Caco-2 (cell line): ENCODE data around the gene ACYP2. TPM values are rescaled to one million over a fixed set of nuclear protein-coding genes. Genes with fewer than 3 reads are reported as not detected.
"Not testable (repeated sequence)": the region's sequence is repeated elsewhere in the genome, so short reads cannot be mapped to it uniquely, and the experiment has no call there.

Experiments
- BruUV-seq: library from RNA; stranded (reverse); fragments of 400-500 nt; replicated peaks from 2 replicates; lab custom pipeline; 2021; lab: Mats Ljungman, UMichigan
- CTCF ChIA-PET: fragments of 300-600 bp; sonication (Branson Sonifier 250); formaldehyde crosslinking; loops from one replicate; lab custom pipeline; 2022; ENCODE audit warnings: antibody characterized with exemption; lab: Charles Lee
- POLR2A ChIA-PET: fragments of 300-600 bp; sonication (Branson Sonifier 250); formaldehyde crosslinking; loops from one replicate; lab custom pipeline; 2022; ENCODE audit warnings: antibody characterized with exemption; lab: Charles Lee
- DNase-seq, 2 experiments: peaks; one replicate each; pipeline versions ENCODE4 v3.0.0 to v3.0.0-alpha.2; 2020 to 2022
- H3K27me3 ChIP-seq: replicated peaks from 2 replicates; pipeline ENCODE4 v1.6.0; 2011; ENCODE audit warnings: low read length; ENCODE audit not compliant: control insufficient read depth, insufficient read depth
- H3K36me3 ChIP-seq: 2 replicates; pipeline ENCODE4 v1.5.1; 2011; ENCODE audit warnings: low read length; ENCODE audit not compliant: control insufficient read depth, insufficient read depth
- H3K4me1 ChIP-seq: fragments of 250-450 bp; sonication (Bioruptor Pico); 2 replicates; pipeline ENCODE4 v1.5.1; 2020; ENCODE audit warnings: mild to moderate bottlenecking
- H3K4me3 ChIP-seq: 2 replicates; pipeline ENCODE4 v1.5.1; 2011; ENCODE audit warnings: low read depth, mild to moderate bottlenecking, control low read depth, low read length
- H3K9me3 ChIP-seq: fragments of 250-450 bp; sonication (Bioruptor Pico); 2 replicates; pipeline ENCODE4 v1.5.1; 2020; ENCODE audit warnings: mild to moderate bottlenecking, moderate library complexity
- H3K27ac Mint-ChIP-seq: one replicate; pipeline ENCODE4 v1.8.0; 2022; ENCODE audit warnings: mixed read lengths; ENCODE audit not compliant: unreplicated experiment
- H3K27me3 Mint-ChIP-seq: one replicate; pipeline ENCODE4 v1.8.0; 2022; ENCODE audit warnings: mixed read lengths; ENCODE audit not compliant: insufficient read depth, unreplicated experiment
- H3K36me3 Mint-ChIP-seq: one replicate; pipeline ENCODE4 v1.8.0; 2022; ENCODE audit warnings: mild to moderate bottlenecking, mixed read lengths; ENCODE audit not compliant: insufficient read depth, unreplicated experiment
- H3K4me1 Mint-ChIP-seq: one replicate; pipeline ENCODE4 v1.8.0; 2022; ENCODE audit warnings: low read depth, mixed read lengths; ENCODE audit not compliant: unreplicated experiment
- H3K4me3 Mint-ChIP-seq: one replicate; pipeline ENCODE4 v1.8.0; 2022; ENCODE audit warnings: mild to moderate bottlenecking, moderate library complexity, mixed read lengths; ENCODE audit not compliant: unreplicated experiment
- H3K9me3 Mint-ChIP-seq: one replicate; pipeline ENCODE4 v1.8.0; 2022; ENCODE audit warnings: mixed read lengths; ENCODE audit not compliant: unreplicated experiment
- CTCF ChIP-seq, 2 experiments: fragments of 200-600 bp in 1 of 2; IDR thresholded peaks; 1 replicate in 1 of 2; 2 replicates in 1 of 2; pipeline versions ENCODE4 v1.5.1 to v1.8.0; 2011 to 2022; ENCODE audit warnings: antibody characterized with exemption in 1 of 2, control low read depth in 1 of 2, inconsistent platforms in 1 of 2, low read depth in 1 of 2, low read length in 1 of 2, mild to moderate bottlenecking in 1 of 2, moderate library complexity in 1 of 2; ENCODE audit not compliant: insufficient read depth in 1 of 2, severe bottlenecking in 1 of 2, unreplicated experiment in 1 of 2
- intact Hi-C: fragments of 100-400 bp; cut with micrococcal nuclease; formaldehyde crosslinking; loops from one replicate; pipeline ENCODE4 v1.10.0; 2022; ENCODE audit not compliant: unreplicated experiment
- total RNA-seq: library from RNA; stranded (reverse); gene quantifications from 2 replicates; pipeline ENCODE4 v1.2.3, GENCODE V29; 2022

The ACYP2 gene
- total RNA-seq, 1 experiment from 2014 or later: 4.1 TPM

- Histone ChIP-seq H3K9me3 (no peaks in the 10 kb centered on the region), H3K27me3 (0 out of 2 replicates have a peak, but pooled peaks cover 1% of the 10 kb centered on the region), H3K4me3 (no peak overlapping the region), H3K36me3 (no peaks in the 10 kb centered on the region), H3K4me1 (peaks cover 20% of the 10 kb centered on the region)
- intact Hi-C loops: no loop called here
- BruUV-seq: no TSS peak
- DNase-seq: no peak
- ChIA-PET POLR2A (no interaction called here), CTCF (no interaction called here)
- peaks cover 13% of the 10 kb centered on the region for H3K4me1 Mint-ChIP-seq
- no peak for TF ChIP-seq CTCF (IDR thresholded peaks at IDR 0.05; ENCODE audit: insufficient read depth in 1 of 2, low read depth in 1 of 2, low read length in 1 of 2, severe bottlenecking in 1 of 2, unreplicated experiment in 1 of 2)
- no peaks in the 10 kb centered on the region for H3K36me3 Mint-ChIP-seq
- H3K27me3 Mint-ChIP-seq: peaks cover 12% of the 10 kb centered on the region
- H3K27ac Mint-ChIP-seq: no peak overlapping the region
- no peaks in the 10 kb centered on the region for H3K9me3 Mint-ChIP-seq
- H3K4me3 Mint-ChIP-seq: no peak overlapping the region
Observed at GRCh38 chr2:54090521-54091117, 24.8 kb upstream of the ACYP2 start.

GRCh38 chr2:54092940-54093339 lies 22.5 kb upstream of the ACYP2 start:
- BruUV-seq: no TSS peak
- CTCF ChIA-PET: interaction anchor here (2.1 kb wide), 1 partner anchor 14 kb away, joined by 5 read pairs; no protein-coding TSS in a partner anchor
- peaks cover 7% of the 10 kb centered on the region for H3K4me1 Mint-ChIP-seq
- peaks cover 10% of the 10 kb centered on the region for H3K9me3 Mint-ChIP-seq
- H3K4me1 ChIP-seq: peaks cover 18% of the 10 kb centered on the region
- peaks cover 6% of the 10 kb centered on the region for H3K9me3 ChIP-seq
- DNase-seq: no peak
- intact Hi-C loops: no loop called here
- TF ChIP-seq CTCF (IDR thresholded peaks at IDR 0.05; ENCODE audit: insufficient read depth in 1 of 2, low read depth in 1 of 2, low read length in 1 of 2, severe bottlenecking in 1 of 2, unreplicated experiment in 1 of 2): no peak
- H3K27me3 ChIP-seq: no peaks in the 10 kb centered on the region
- H3K27ac Mint-ChIP-seq: no peak overlapping the region
- POLR2A ChIA-PET: interaction anchor here (0.6 kb wide), 1 partner anchor 17 kb away, joined by 3 read pairs; no protein-coding TSS in a partner anchor
- no peak overlapping the region for H3K4me3 ChIP-seq
- H3K27me3 Mint-ChIP-seq: peaks cover 12% of the 10 kb centered on the region
- H3K36me3 Mint-ChIP-seq: no peaks in the 10 kb centered on the region
- no peaks in the 10 kb centered on the region for H3K36me3 ChIP-seq
- no peak overlapping the region for H3K4me3 Mint-ChIP-seq

DNA sequence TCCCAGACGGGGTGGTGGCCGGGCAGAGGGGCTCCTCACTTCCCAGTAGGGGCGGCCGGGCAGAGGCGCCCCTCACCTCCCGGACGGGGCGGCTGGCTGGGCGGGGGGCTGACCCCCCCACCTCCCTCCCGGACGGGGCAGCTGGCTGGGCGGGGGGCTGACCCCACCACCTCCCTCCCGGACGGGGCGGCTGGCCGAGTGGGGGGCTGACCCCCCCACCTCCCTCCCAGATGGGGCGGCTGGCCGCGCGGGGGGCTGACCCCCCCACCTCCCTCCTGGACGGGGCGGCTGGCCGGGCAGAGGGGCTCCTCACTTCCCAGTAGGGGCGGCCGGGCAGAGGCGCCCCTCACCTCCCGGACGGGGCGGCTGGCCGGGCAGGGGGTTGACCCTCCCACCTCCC lies 20.0 kb upstream of the ACYP2 start:
- BruUV-seq, H3K4me3 Mint-ChIP-seq, POLR2A ChIA-PET, DNase-seq, H3K27ac Mint-ChIP-seq, H3K4me1 Mint-ChIP-seq, H3K27me3 ChIP-seq, H3K4me3 ChIP-seq, CTCF ChIA-PET, H3K9me3 ChIP-seq, H3K36me3 Mint-ChIP-seq, H3K9me3 Mint-ChIP-seq, intact Hi-C loops, H3K4me1 ChIP-seq, H3K36me3 ChIP-seq: not testable (repeated sequence)
- H3K27me3 Mint-ChIP-seq: peaks cover 20% of the 10 kb centered on the region

DNA sequence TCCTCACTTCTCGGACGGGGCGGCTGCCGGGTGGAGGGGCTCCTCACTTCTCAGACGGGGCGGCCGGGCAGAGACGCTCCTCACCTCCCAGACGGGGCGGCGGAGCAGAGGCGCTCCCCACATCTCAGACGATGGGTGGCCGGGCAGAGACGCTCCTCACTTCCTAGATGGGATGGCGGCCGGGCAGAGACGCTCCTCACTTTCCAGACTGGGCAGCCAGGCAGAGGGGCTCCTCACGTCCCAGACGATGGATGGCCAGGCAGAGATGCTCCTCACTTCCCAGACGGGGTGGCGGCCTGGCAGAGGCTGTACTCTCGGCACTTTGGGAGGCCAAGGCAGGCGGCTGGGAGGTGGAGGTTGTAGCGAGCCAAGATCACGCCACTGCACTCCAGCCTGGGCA lies 19.3 kb upstream of the ACYP2 start:
- BruUV-seq, H3K4me1 ChIP-seq, intact Hi-C loops, H3K9me3 Mint-ChIP-seq, H3K36me3 Mint-ChIP-seq, CTCF ChIA-PET, H3K4me1 Mint-ChIP-seq, POLR2A ChIA-PET, H3K27me3 ChIP-seq, H3K4me3 Mint-ChIP-seq, H3K9me3 ChIP-seq, H3K4me3 ChIP-seq, DNase-seq, H3K36me3 ChIP-seq, H3K27ac Mint-ChIP-seq: not testable (repeated sequence)
- H3K27me3 Mint-ChIP-seq: peaks cover 16% of the 10 kb centered on the region
